ENCODE results near the gene ABCC4. TPM values are rescaled to one million over a fixed set of nuclear protein-coding genes. Genes with fewer than 3 reads are reported as not detected.

Gene ABCC4
- total RNA-seq, 1 experiment from 2014 or later = 17.7 TPM

GRCh38 chr13:95154413-95154886, 146.8 kb downstream of the ABCC4 start:
- no peaks in the 10 kb centered on the region for H3K9me3 ChIP-seq (ENCODE audit: low read length)
- H3K4me3 ChIP-seq (ENCODE audit: low read length) = peak overlapping the region; percentile 47; the same call in 1 of the 2 replicates
- H3K9ac ChIP-seq (ENCODE audit: low read length) = peak overlapping the region; percentile 82
- H3K79me2 ChIP-seq (ENCODE audit: low read length) = no peaks in the 10 kb centered on the region
- TF ChIP-seq CTCF (conservative IDR thresholded peaks at IDR 0.05; ENCODE audit: low read depth, low read length) (no peak), EZH2phosphoT487 (IDR thresholded peaks at IDR 0.05; ENCODE audit: borderline replicate concordance, low read length) (no peak), EZH2 (IDR thresholded peaks at IDR 0.05; ENCODE audit: low read length, unreplicated experiment) (no peak)
- peak overlapping the region; percentile 73 for H3K4me2 ChIP-seq (ENCODE audit: low read length)
- H3K27ac ChIP-seq (ENCODE audit: low read length) = peak overlapping the region; percentile 98
- H3K4me1 ChIP-seq (ENCODE audit: insufficient read depth, low read length) = peaks cover 46% of the 10 kb centered on the region
- H3K36me3 ChIP-seq (ENCODE audit: low read depth, low read length) = no peaks in the 10 kb centered on the region; the same call in 1 of the 2 replicates
- no peaks in the 10 kb centered on the region for H3K9me2 ChIP-seq (replicated peaks; ENCODE audit: low read length)
- peak; percentile 90 for DNase-seq
- no peaks in the 10 kb centered on the region for H3F3A ChIP-seq (ENCODE audit: low read length, unreplicated experiment)
- no peaks in the 10 kb centered on the region for H4K20me1 ChIP-seq (ENCODE audit: low read length)
- intact Hi-C loops (cut with micrococcal nuclease) = loop anchor here (1.0 to 10.0 kb wide), 8 partner anchors 26 to 534 kb away; no protein-coding TSS in a partner anchor
- no peak overlapping the region for H2AFZ ChIP-seq (ENCODE audit: low read length)
- BruUV-seq (replicated peaks) = no TSS peak
- ChIA-PET POLR2A (ENCODE audit: unreplicated experiment) (interaction anchor here (0.6 kb wide), 1 partner anchor 367 kb away, joined by 3 read pairs; no protein-coding TSS in a partner anchor), CTCF (interaction anchor here (0.6 to 1.5 kb wide), 6 partner anchors 157 to 580 kb away, joined by 3 to 9 read pairs (median 4); no protein-coding TSS in a partner anchor)
- H3K27me3 ChIP-seq (ENCODE audit: low read length) = no peaks in the 10 kb centered on the region
- ATAC-seq = peak; percentile 87

GRCh38 chr13:95153647-95154412, 147.4 kb downstream of the ABCC4 start:
- TF ChIP-seq EZH2 (IDR thresholded peaks at IDR 0.05; ENCODE audit: low read length, unreplicated experiment) = no peak
- TF ChIP-seq CTCF (conservative IDR thresholded peaks at IDR 0.05; ENCODE audit: low read depth, low read length) = no peak
- TF ChIP-seq EZH2phosphoT487 (IDR thresholded peaks at IDR 0.05; ENCODE audit: borderline replicate concordance, low read length) = no peak
- no peaks in the 10 kb centered on the region for H3F3A ChIP-seq (ENCODE audit: low read length, unreplicated experiment)
- H4K20me1 ChIP-seq (ENCODE audit: low read length) = no peaks in the 10 kb centered on the region
- DNase-seq (peak; percentile 41), ATAC-seq (peak; percentile 61)
- peak overlapping the region; percentile 82 for H3K9ac ChIP-seq (ENCODE audit: low read length)
- BruUV-seq (replicated peaks) = TSS peak; percentile 78
- no peaks in the 10 kb centered on the region for H3K9me2 ChIP-seq (replicated peaks; ENCODE audit: low read length)
- ChIA-PET CTCF (interaction anchor here (0.6 to 1.5 kb wide), 5 partner anchors 165 to 579 kb away, joined by 3 to 9 read pairs (median 3); no protein-coding TSS in a partner anchor), POLR2A (ENCODE audit: unreplicated experiment) (interaction anchor here (0.6 kb wide), 1 partner anchor 366 kb away, joined by 3 read pairs; no protein-coding TSS in a partner anchor)
- no peak overlapping the region for H2AFZ ChIP-seq (ENCODE audit: low read length)
- peaks cover 46% of the 10 kb centered on the region for H3K4me1 ChIP-seq (ENCODE audit: insufficient read depth, low read length)
- no peaks in the 10 kb centered on the region for H3K79me2 ChIP-seq (ENCODE audit: low read length)
- intact Hi-C loops (cut with micrococcal nuclease) = loop anchor here (1.0 to 10.0 kb wide), 8 partner anchors 26 to 534 kb away; no protein-coding TSS in a partner anchor
- H3K4me3 ChIP-seq (ENCODE audit: low read length) = peak overlapping the region; percentile 47
- no peaks in the 10 kb centered on the region for H3K27me3 ChIP-seq (ENCODE audit: low read length)
- no peaks in the 10 kb centered on the region; the same call in 1 of the 2 replicates for H3K36me3 ChIP-seq (ENCODE audit: low read depth, low read length)
- no peaks in the 10 kb centered on the region for H3K9me3 ChIP-seq (ENCODE audit: low read length)
- peak overlapping the region; percentile 98 for H3K27ac ChIP-seq (ENCODE audit: low read length)
- peak overlapping the region; percentile 73 for H3K4me2 ChIP-seq (ENCODE audit: low read length)

Measured in PC-3 (cell line).